GM19463 (cell line): ENCODE measurements around the gene RTCA.
A peak's percentile ranks its signal among the peaks of the same experiment; 100 is the strongest.
"Not testable (repeated sequence)": the region's sequence is repeated elsewhere in the genome, so short reads cannot be mapped to it uniquely, and the experiment has no call there.

Experiments used
- ATAC-seq: cut with Tn5 transposase; IDR thresholded peaks from one replicate; pipeline ENCODE4 v1.9.1; 2021; ENCODE audit warnings: mild to moderate bottlenecking, moderate library complexity; ENCODE audit not compliant: unreplicated experiment

RTCA gene

GRCh38 chr1:100305954-100306353 lies 39.9 kb downstream of the RTCA start:
- no peak for ATAC-seq

GRCh38 chr1:100306735-100307313 lies 40.8 kb downstream of the RTCA start:
- ATAC-seq = no peak

- ATAC-seq = no peak
Observed at GRCh38 chr1:100308777-100309176, 42.8 kb downstream of the RTCA start.

- ATAC-seq = no peak
Observed at GRCh38 chr1:100309863-100310262, 43.8 kb downstream of the RTCA start.

- ATAC-seq = no peak
Observed at GRCh38 chr1:100313382-100313781, 47.4 kb downstream of the RTCA start.

- no peak for ATAC-seq
Observed at GRCh38 chr1:100316622-100317021, 50.6 kb downstream of the RTCA start.

GRCh38 chr1:100320311-100321099 lies 54.5 kb downstream of the RTCA start:
- no peak for ATAC-seq

- ATAC-seq = no peak
Observed at GRCh38 chr1:100321100-100321493, 55.1 kb downstream of the RTCA start.

GRCh38 chr1:100321506-100321905 lies 55.5 kb downstream of the RTCA start:
- ATAC-seq = no peak

- ATAC-seq = peak; percentile 53
Observed at GRCh38 chr1:100322436-100323211, 56.6 kb downstream of the RTCA start.

- no peak for ATAC-seq
Observed at GRCh38 chr1:100323419-100324106, 57.5 kb downstream of the RTCA start.

- ATAC-seq = no peak
Observed at GRCh38 chr1:100325415-100326324, 59.7 kb downstream of the RTCA start.

GRCh38 chr1:100326325-100326670 lies 60.3 kb downstream of the RTCA start:
- ATAC-seq = not testable (repeated sequence)

- ATAC-seq = no peak
Observed at GRCh38 chr1:100328133-100328532, 62.1 kb downstream of the RTCA start.

GRCh38 chr1:100331146-100331545 lies 65.1 kb downstream of the RTCA start:
- ATAC-seq = not testable (repeated sequence)

- ATAC-seq = no peak
Observed at GRCh38 chr1:100332331-100332730, 66.3 kb downstream of the RTCA start.

GRCh38 chr1:100335436-100335835 lies 69.4 kb downstream of the RTCA start:
- no peak for ATAC-seq

GRCh38 chr1:100337878-100338277 lies 71.9 kb downstream of the RTCA start:
- not testable (repeated sequence) for ATAC-seq

GRCh38 chr1:100339735-100340134 lies 73.7 kb downstream of the RTCA start:
- not testable (repeated sequence) for ATAC-seq

- ATAC-seq = no peak
Observed at GRCh38 chr1:100340494-100340893, 74.5 kb downstream of the RTCA start.
